ENCODE measurements around the gene PRSS48.

DNA sequence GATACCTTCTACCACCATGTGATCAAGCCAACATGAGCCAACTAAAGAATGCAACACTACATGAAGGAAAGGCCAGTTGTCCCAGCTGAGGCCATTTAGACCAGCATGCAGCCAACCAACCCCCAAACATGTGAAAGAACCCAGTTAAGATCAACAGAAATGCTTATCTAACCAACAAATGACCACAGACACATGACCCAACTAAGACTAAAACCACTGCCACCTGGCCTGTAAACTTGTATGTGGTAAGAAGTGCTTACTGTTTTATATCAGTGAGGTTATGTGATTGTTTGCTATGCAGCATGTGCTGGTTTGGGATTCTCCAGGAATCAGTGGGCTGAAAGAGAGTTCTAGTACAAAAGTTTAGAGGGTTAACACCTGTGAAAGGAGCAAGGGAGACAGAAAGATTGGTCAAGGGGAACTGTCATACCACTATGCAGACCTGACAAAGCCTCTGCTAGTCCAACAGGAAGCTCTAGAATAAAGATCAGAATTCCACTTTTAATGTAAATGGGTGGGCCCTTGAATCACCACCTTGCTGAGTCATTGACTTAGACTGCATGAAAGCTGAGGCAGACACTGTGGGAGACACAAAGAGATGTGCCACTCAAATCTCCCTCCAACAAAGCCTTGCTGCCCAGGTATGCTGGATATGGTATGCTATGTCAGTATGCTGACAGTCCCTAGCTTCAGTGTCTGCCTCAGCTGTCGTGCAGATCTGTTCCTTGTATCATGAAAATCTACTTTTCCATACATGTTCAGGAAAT is 54.5 kb downstream of the PRSS48 start:
- TF ChIP-seq RCOR1 (IDR thresholded peaks at IDR 0.05; ENCODE audit: low read depth, low read length) (no peak), PHF8 (IDR thresholded peaks at IDR 0.05; ENCODE audit: borderline replicate concordance, low read depth) (no peak), POLR2A (IDR thresholded peaks at IDR 0.05; ENCODE audit: low read length) (no peak), EHMT2 (IDR thresholded peaks at IDR 0.05; ENCODE audit: low read depth) (no peak), NR3C1 (IDR thresholded peaks at IDR 0.05) (no peak)
- TF ChIP-seq, protein P1, sequence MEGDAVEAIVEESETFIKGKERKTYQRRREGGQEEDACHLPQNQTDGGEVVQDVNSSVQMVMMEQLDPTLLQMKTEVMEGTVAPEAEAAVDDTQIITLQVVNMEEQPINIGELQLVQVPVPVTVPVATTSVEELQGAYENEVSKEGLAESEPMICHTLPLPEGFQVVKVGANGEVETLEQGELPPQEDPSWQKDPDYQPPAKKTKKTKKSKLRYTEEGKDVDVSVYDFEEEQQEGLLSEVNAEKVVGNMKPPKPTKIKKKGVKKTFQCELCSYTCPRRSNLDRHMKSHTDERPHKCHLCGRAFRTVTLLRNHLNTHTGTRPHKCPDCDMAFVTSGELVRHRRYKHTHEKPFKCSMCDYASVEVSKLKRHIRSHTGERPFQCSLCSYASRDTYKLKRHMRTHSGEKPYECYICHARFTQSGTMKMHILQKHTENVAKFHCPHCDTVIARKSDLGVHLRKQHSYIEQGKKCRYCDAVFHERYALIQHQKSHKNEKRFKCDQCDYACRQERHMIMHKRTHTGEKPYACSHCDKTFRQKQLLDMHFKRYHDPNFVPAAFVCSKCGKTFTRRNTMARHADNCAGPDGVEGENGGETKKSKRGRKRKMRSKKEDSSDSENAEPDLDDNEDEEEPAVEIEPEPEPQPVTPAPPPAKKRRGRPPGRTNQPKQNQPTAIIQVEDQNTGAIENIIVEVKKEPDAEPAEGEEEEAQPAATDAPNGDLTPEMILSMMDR (IDR thresholded peaks at IDR 0.05), result no peak
- TF ChIP-seq, protein P2, sequence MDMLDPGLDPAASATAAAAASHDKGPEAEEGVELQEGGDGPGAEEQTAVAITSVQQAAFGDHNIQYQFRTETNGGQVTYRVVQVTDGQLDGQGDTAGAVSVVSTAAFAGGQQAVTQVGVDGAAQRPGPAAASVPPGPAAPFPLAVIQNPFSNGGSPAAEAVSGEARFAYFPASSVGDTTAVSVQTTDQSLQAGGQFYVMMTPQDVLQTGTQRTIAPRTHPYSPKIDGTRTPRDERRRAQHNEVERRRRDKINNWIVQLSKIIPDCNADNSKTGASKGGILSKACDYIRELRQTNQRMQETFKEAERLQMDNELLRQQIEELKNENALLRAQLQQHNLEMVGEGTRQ (IDR thresholded peaks at IDR 0.05), result no peak
